ENCODE measurements around the gene DHX29.

- TF ChIP-seq, protein P1, sequence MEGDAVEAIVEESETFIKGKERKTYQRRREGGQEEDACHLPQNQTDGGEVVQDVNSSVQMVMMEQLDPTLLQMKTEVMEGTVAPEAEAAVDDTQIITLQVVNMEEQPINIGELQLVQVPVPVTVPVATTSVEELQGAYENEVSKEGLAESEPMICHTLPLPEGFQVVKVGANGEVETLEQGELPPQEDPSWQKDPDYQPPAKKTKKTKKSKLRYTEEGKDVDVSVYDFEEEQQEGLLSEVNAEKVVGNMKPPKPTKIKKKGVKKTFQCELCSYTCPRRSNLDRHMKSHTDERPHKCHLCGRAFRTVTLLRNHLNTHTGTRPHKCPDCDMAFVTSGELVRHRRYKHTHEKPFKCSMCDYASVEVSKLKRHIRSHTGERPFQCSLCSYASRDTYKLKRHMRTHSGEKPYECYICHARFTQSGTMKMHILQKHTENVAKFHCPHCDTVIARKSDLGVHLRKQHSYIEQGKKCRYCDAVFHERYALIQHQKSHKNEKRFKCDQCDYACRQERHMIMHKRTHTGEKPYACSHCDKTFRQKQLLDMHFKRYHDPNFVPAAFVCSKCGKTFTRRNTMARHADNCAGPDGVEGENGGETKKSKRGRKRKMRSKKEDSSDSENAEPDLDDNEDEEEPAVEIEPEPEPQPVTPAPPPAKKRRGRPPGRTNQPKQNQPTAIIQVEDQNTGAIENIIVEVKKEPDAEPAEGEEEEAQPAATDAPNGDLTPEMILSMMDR (IDR thresholded peaks at IDR 0.05): no peak
- no peak for TF ChIP-seq POLR2AphosphoS5 (IDR thresholded peaks at IDR 0.05)
Measured at GRCh38 chr5:55356896-55357295, 49.4 kb upstream of the DHX29 start.
